Smooth muscle cell (in vitro differentiated cells): ENCODE results near the gene KRTAP5-11. TPM values are rescaled to one million over a fixed set of nuclear protein-coding genes. Genes with fewer than 3 reads are reported as not detected.
"Not testable (repeated sequence)": the region's sequence is repeated elsewhere in the genome, so short reads cannot be mapped to it uniquely, and the experiment has no call there.

Experiments
- DNase-seq: peaks from one replicate; lab custom pipeline; 2025; ENCODE audit not compliant: unreplicated experiment; lab: John Stamatoyannopoulos, UW
- H2AFZ ChIP-seq: fragments of 200-600 bp; sonication (generic); 2 replicates; pipeline ENCODE4 v1.6.0; 2016; ENCODE audit warnings: antibody characterized with exemption, low read depth, mild to moderate bottlenecking
- H3F3A ChIP-seq: fragments of 200-600 bp; sonication (generic); 2 replicates; pipeline ENCODE4 v1.6.0; 2017; ENCODE audit warnings: antibody characterized with exemption, low read depth
- H3K27ac ChIP-seq: fragments of 200-600 bp; sonication (generic); 2 replicates; pipeline ENCODE4 v1.5.1; 2016; ENCODE audit warnings: low read depth, mild to moderate bottlenecking
- H3K27me3 ChIP-seq: fragments of 200-600 bp; sonication (generic); 2 replicates; pipeline ENCODE4 v1.6.1; 2016; ENCODE audit warnings: low read depth, mild to moderate bottlenecking
- H3K36me3 ChIP-seq: fragments of 200-600 bp; sonication (generic); 2 replicates; pipeline ENCODE4 v1.5.1; 2016; ENCODE audit warnings: low read depth
- H3K4me1 ChIP-seq: fragments of 200-600 bp; sonication (generic); 2 replicates; pipeline ENCODE4 v1.5.1; 2016; ENCODE audit warnings: low read depth
- H3K4me2 ChIP-seq: fragments of 200-600 bp; sonication (generic); 2 replicates; pipeline ENCODE4 v1.6.0; 2016; ENCODE audit warnings: mild to moderate bottlenecking
- H3K4me3 ChIP-seq: fragments of 200-600 bp; sonication (generic); 2 replicates; pipeline ENCODE4 v1.5.1; 2016; ENCODE audit warnings: mild to moderate bottlenecking
- H3K79me2 ChIP-seq: fragments of 200-600 bp; sonication (generic); 2 replicates; pipeline ENCODE4 v1.6.0; 2016; ENCODE audit warnings: low read depth, mild to moderate bottlenecking
- H3K9ac ChIP-seq: fragments of 200-600 bp; sonication (generic); 2 replicates; pipeline ENCODE4 v1.6.0; 2016; ENCODE audit warnings: low read depth
- H3K9me3 ChIP-seq: fragments of 200-600 bp; sonication (generic); replicated peaks from 2 replicates; pipeline ENCODE4 v1.5.1; 2016; ENCODE audit warnings: low read depth
- H4K20me1 ChIP-seq: fragments of 200-600 bp; sonication (generic); 2 replicates; pipeline ENCODE4 v1.6.0; 2016; ENCODE audit warnings: low read depth
- WGBS: methylation state at CpG from one replicate; pipeline ENCODE4 v1.1.7; 2016; ENCODE audit warnings: low lambda C conversion rate; 5-methylcytosine and 5-hydroxymethylcytosine counted together
- polyA plus RNA-seq: library from polyadenylated mRNA; unstranded; fragments of >200 nt; fragmentation: Nextera tagmentation; extraction: Ambion mirVana; gene quantifications from 2 replicates; pipeline ENCODE4 v1.2.1, GENCODE V29; 2016
- total RNA-seq: library from RNA; depleted of rRNA; stranded (reverse); fragments of >200 nt; gene quantifications from 2 replicates; pipeline ENCODE4 v1.2.3, GENCODE V29; 2014
- TF ChIP-seq, protein P1 (sequence below): fragments of 200-600 bp; sonication (generic); IDR thresholded peaks from 2 replicates; pipeline ENCODE4 v1.5.1; 2017; ENCODE audit warnings: borderline replicate concordance, mild to moderate bottlenecking, antibody characterized with exemption; ENCODE audit not compliant: insufficient read depth, poor library complexity, severe bottlenecking

Gene KRTAP5-11
- total and polyA plus RNA-seq, 2 experiments from 2014 or later, result not detected

DNA sequence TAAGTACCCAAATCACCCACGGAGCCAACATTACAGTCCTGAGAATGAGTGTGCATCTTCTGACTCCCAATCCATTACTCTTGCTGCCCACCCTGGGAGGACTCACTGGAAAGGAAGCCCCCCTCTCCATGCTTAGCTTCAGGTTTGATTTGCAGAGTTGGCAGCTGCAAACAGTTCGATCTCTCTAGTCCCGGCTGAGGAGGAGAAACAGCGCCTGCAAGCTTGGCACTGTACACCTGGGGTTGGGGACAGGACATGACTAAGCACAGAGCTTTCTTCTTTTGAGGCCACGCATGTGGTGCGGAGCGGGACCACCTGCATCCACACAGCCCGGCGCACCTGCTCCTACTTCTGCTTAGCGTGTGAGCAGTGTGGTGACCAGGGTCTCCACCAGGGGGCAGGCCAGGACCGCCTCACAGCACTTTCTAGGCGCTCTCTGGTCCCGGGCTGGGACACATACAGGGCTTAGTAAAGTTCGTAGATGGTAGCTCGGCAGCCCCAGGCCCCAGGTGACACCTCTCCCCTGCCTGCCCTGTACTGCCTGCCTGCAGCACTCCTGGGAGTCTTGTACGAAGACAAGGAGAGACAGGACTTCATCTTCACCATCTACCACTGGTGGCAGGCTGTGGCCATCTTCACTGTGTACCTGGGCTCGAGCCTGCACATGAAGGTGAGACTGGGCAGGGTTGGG is 22.3 kb upstream of the KRTAP5-11 start:
- H4K20me1 ChIP-seq, H3K79me2 ChIP-seq, H3K36me3 ChIP-seq, H2AFZ ChIP-seq, H3K4me3 ChIP-seq, H3K4me1 ChIP-seq, H3K4me2 ChIP-seq, H3K27ac ChIP-seq, H3F3A ChIP-seq, H3K9ac ChIP-seq, H3K9me3 ChIP-seq, DNase-seq: not testable (repeated sequence)
- 21% methylated on average over 17 of the region's 17 CpGs for WGBS
- TF ChIP-seq, protein P1, sequence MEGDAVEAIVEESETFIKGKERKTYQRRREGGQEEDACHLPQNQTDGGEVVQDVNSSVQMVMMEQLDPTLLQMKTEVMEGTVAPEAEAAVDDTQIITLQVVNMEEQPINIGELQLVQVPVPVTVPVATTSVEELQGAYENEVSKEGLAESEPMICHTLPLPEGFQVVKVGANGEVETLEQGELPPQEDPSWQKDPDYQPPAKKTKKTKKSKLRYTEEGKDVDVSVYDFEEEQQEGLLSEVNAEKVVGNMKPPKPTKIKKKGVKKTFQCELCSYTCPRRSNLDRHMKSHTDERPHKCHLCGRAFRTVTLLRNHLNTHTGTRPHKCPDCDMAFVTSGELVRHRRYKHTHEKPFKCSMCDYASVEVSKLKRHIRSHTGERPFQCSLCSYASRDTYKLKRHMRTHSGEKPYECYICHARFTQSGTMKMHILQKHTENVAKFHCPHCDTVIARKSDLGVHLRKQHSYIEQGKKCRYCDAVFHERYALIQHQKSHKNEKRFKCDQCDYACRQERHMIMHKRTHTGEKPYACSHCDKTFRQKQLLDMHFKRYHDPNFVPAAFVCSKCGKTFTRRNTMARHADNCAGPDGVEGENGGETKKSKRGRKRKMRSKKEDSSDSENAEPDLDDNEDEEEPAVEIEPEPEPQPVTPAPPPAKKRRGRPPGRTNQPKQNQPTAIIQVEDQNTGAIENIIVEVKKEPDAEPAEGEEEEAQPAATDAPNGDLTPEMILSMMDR, result peak; percentile 53
- H3K27me3 ChIP-seq, result peaks cover 27% of the 10 kb centered on the region

DNA sequence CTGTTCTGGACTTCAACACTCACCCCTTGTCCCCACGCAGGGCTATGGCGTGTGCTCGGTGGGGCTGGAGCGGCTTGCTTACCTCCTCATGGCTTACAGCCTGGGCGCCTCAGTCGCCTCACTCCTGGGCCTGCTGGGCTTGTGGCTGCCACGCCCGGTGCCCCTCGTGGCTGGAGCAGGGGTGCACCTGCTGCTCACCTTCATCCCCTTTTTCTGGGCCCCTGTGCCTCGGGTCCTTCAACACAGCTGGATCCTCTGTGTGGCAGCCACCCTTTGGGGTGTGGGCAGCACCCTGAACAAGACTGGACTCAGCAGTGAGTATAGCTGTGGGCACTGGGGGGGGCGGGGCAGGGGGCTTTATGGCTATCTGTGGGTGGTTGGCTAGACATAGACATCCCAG is 20.5 kb upstream of the KRTAP5-11 start:
- H3F3A ChIP-seq, H3K9ac ChIP-seq, H3K4me2 ChIP-seq, H3K9me3 ChIP-seq, H3K4me3 ChIP-seq, DNase-seq, H3K27ac ChIP-seq, H4K20me1 ChIP-seq, H3K36me3 ChIP-seq, H3K4me1 ChIP-seq, H2AFZ ChIP-seq, H3K79me2 ChIP-seq: not testable (repeated sequence)
- peaks cover 16% of the 10 kb centered on the region for H3K27me3 ChIP-seq
- WGBS, result 83% methylated on average over 11 of the region's 11 CpGs

DNA sequence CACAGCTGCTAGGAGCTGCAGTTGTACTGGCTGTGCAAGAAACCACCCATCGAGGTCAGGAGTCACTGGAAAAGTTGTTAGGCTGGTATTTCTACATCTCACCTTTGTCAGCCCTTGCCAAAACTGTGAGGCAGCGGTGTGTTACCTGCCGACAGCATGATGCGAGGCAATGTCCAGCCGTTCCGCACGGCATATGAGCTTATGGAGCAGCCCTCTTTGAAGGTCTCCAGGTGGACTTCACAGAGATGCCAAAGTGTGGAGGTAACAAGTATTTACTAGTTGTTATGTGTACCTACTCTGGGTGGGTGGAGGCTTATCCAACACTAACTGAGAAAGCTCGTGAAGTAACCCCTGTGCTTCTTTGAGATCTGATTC is 6.9 kb upstream of the KRTAP5-11 start:
- H3K9me3 ChIP-seq, H3K79me2 ChIP-seq, H3K4me1 ChIP-seq, H3K4me3 ChIP-seq, H3K9ac ChIP-seq, H3K27me3 ChIP-seq, H3K4me2 ChIP-seq, H2AFZ ChIP-seq, DNase-seq, H3K27ac ChIP-seq, H3K36me3 ChIP-seq, H3F3A ChIP-seq, H4K20me1 ChIP-seq: not testable (repeated sequence)
- 71% methylated on average over 8 of the region's 8 CpGs for whole genome bisulfite sequencing

DNA sequence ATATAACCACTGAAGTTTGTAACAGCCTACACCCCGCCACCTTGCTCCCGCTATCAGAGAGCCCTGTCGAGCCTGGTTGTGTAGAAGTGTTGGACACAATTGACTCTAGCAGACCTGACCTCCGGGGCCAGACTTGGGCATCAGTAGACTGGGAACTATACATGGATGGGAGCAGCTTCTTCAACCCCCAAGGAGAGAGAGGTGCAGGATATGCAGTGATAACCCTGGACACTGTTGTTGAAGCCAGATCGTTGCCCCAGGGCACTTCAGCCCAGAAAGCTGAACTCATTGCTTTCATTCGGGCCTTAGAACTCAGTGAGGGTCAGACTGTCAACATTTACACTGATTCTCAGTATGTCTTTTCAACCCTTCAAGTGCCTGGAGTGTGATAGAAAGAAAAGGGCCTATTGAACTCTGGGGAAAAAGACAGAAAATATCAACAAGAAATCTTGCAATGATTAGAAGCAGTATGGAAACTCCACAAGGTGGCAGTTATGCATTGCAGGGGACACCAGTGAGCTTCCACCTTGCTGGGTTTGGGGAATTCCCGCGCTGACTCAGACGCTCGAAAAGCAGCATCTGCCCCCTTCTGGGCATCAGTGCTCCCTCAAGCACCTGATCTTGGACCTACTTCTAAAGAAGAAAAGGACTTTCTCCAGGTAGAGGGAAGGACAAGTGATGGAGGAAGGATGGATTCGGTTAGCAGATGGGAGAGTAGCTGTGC is 6.3 kb upstream of the KRTAP5-11 start:
- H4K20me1 ChIP-seq, H3K79me2 ChIP-seq, H3K4me1 ChIP-seq, H3K27me3 ChIP-seq, H3K9ac ChIP-seq, H2AFZ ChIP-seq, H3K36me3 ChIP-seq, H3K4me2 ChIP-seq, DNase-seq, H3K9me3 ChIP-seq, H3F3A ChIP-seq, H3K27ac ChIP-seq, H3K4me3 ChIP-seq: not testable (repeated sequence)
- TF ChIP-seq, protein P1, result peak; percentile 19
- 57% methylated on average over 11 of the region's 11 CpGs for WGBS

DNA sequence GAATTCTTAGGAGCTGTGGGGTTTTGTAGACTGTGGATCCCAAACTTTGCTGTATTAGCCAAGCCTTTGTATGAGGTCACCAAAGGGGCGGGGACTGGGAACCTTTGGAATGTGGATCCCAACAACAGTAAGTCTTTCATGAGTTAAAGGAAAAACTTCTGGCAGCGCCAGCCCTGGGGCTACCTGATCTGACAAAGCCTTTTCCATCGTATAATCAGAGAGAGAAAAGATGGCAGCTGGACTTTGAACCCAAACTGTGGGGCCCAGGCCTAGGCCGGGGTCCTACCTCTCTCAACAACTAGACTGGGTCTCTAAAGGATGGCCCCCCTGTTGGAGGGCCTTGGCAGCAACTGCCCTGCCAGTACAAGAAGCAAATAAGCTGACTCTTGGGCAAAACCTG is 5.6 kb upstream of the KRTAP5-11 start:
- 54% methylated on average over 4 of the region's 4 CpGs for WGBS
- H3K36me3 ChIP-seq, H3K4me3 ChIP-seq, H3K4me2 ChIP-seq, H2AFZ ChIP-seq, DNase-seq, H3K4me1 ChIP-seq, H3K9ac ChIP-seq, H3K27ac ChIP-seq, H3K27me3 ChIP-seq, H4K20me1 ChIP-seq, H3K9me3 ChIP-seq, H3F3A ChIP-seq, H3K79me2 ChIP-seq: not testable (repeated sequence)

DNA sequence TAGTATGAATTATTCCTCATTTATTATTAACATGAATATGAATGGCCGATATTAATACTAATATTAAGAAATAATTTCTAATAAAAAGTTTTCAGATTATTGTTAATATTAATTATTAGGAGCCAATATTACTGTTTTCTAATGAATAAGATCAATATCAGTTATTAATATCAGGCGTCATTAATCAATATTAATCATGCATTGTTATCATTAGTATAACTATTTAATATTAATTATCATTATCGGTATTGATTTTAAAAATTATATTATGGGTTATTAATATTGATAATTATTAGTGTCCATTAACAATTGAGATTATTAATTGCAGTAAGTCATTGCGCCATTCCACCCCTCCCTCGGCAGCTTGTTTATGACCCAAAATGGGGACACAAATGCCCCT is 3.0 kb upstream of the KRTAP5-11 start:
- not testable (repeated sequence) for H3K27ac ChIP-seq, H3K4me2 ChIP-seq, H3K79me2 ChIP-seq, H3K4me1 ChIP-seq, H4K20me1 ChIP-seq, H3K9ac ChIP-seq, H3F3A ChIP-seq, DNase-seq, H3K9me3 ChIP-seq, H3K4me3 ChIP-seq, H3K27me3 ChIP-seq, H2AFZ ChIP-seq, H3K36me3 ChIP-seq
- WGBS, result 92% methylated on average over 5 of the region's 5 CpGs

DNA sequence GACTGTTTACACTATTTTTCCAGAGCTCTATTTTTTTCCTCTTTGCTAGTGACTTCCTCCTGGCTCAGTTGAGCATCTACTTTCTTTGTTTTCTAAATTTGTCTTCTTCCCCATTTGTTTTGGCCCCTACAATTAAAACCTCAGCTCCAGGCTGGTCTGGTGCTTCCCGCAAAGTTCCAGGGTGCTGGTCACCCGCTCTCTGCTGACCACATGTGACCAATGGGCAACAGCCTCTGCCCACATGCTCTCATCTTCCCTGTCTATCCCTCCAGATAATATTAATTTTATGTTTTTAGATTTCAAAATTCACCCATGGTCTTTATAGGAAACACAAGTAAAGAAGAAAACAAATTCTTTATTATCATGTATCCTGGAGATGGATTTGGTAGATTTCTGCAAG is 294 bp upstream of the KRTAP5-11 start:
- not testable (repeated sequence) for H4K20me1 ChIP-seq, H3K79me2 ChIP-seq, H3K27ac ChIP-seq, DNase-seq, H3K27me3 ChIP-seq, H3K36me3 ChIP-seq, H3K9me3 ChIP-seq, H2AFZ ChIP-seq, H3K4me2 ChIP-seq, H3K4me1 ChIP-seq, H3K4me3 ChIP-seq, H3K9ac ChIP-seq, H3F3A ChIP-seq
- 97% methylated on average over 2 of the region's 2 CpGs for WGBS
